Prostate gland (tissue), 2 donors: ENCODE data around the gene LMTK2. TPM values are rescaled to one million over a fixed set of nuclear protein-coding genes. Genes with fewer than 3 reads are reported as not detected.

Source experiments
- DNase-seq: peaks from one replicate; pipeline ENCODE4 v3.0.0-alpha.2; 2019; ENCODE audit warnings: low spot score
- H3K27ac ChIP-seq, 2 donors: fragments of 200-600 bp; sonication (generic); 2 replicates each; pipeline ENCODE4 v1.5.1; 2017 to 2019
- H3K27me3 ChIP-seq: fragments of 200-600 bp; sonication (generic); replicated peaks from 2 replicates; pipeline ENCODE4 v1.5.1; 2019; ENCODE audit not compliant: insufficient read depth
- H3K36me3 ChIP-seq, 2 donors: fragments of 200-600 bp; sonication (generic); 1 replicate in 1 of 2; 2 replicates in 1 of 2; pipeline versions ENCODE4 v1.5.1 to v1.8.1; 2017 to 2019
- H3K4me1 ChIP-seq: fragments of 200-600 bp; sonication (generic); replicated peaks from 2 replicates; pipeline ENCODE4 v1.5.1; 2019
- H3K4me3 ChIP-seq, 2 donors: fragments of 200-600 bp; sonication (generic); 2 replicates each; pipeline ENCODE4 v1.5.1; 2017 to 2019
- H3K9me3 ChIP-seq: fragments of 200-600 bp; sonication (generic); 2 replicates; pipeline ENCODE4 v1.5.1; 2017
- POLR2A ChIP-seq: fragments of 450-650 bp; IDR thresholded peaks from one replicate; pipeline ENCODE4 v1.6.1; 2016; ENCODE audit warnings: antibody characterized with exemption, mild to moderate bottlenecking
- POLR2AphosphoS5 ChIP-seq: sonication (generic); formaldehyde crosslinking; IDR thresholded peaks from one replicate; pipeline ENCODE4 v1.6.1; 2017; ENCODE audit warnings: antibody characterized with exemption
- WGBS: methylation state at CpG from one replicate; pipeline ENCODE4 v1.1.5; 2018; 5-methylcytosine and 5-hydroxymethylcytosine counted together
- intact Hi-C: fragments of 100-400 bp; cut with DNase I; formaldehyde crosslinking; loops from one replicate; pipeline ENCODE4 v1.14.2; 2022
- total RNA-seq, 2 donors: library from RNA; depleted of rRNA; stranded (reverse); fragments of >200 nt; gene quantifications; one replicate each; pipeline ENCODE4 v1.1.0, GENCODE V29; 2016
- TF ChIP-seq, protein P1 (sequence below), 4 experiments: fragments of 200-600 bp in 2 of 4; fragments of 450-650 bp in 2 of 4; sonication (generic) in 2 of 4; IDR thresholded peaks; 1 replicate in 3 of 4; 2 replicates in 1 of 4; pipeline ENCODE4 v1.5.1; 2016 to 2019; ENCODE audit warnings: antibody characterized with exemption in 4 of 4, mild to moderate bottlenecking in 2 of 4, moderate library complexity in 2 of 4

The LMTK2 gene
- total RNA-seq, 2 donors from 2014 or later = 22.2 to 37.4 TPM

DNA sequence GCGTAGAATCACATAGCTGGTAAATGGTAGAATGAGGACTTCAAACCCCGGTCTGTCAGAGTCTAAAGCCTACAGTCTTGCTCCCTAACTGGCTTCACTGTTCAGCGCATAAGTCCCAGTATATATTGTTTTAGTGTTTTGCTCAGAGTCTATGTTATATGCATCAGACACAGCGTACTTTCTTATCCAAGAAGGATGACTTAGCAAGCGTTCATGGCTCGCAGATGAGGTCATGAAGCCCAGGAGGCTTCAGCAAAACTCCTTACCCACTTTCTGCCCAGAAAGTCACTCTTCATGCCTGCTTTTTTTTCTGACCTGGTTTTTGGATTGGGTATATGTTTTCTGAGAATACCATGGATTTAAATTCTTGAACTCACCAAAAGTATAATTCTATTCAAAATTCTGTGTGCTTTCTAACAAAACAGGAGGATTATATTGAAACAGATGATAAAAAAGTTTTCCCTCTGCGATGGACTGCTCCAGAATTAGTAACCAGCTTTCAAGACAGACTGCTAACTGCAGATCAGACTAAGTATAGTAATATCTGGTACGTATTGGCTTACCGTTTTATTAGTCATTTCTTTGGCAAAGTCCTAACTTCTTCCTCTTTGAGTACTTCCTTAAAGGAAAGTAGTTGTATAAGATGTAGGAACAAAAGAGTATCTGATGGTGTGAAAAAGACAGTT lies 79.9 kb downstream of the LMTK2 start:
- Histone ChIP-seq H3K4me1 (peaks cover 4% of the 10 kb centered on the region), H3K4me3 (no peak overlapping the region), H3K36me3 (no peaks in the 10 kb centered on the region), H3K27me3 (no peaks in the 10 kb centered on the region), H3K9me3 (no peaks in the 10 kb centered on the region), H3K27ac (peak overlapping the region; percentile 49 to 71)
- 52% methylated on average over 9 of the region's 9 CpGs for WGBS
- no peak for DNase-seq
- TF ChIP-seq POLR2A = no peak
- TF ChIP-seq, protein P1, sequence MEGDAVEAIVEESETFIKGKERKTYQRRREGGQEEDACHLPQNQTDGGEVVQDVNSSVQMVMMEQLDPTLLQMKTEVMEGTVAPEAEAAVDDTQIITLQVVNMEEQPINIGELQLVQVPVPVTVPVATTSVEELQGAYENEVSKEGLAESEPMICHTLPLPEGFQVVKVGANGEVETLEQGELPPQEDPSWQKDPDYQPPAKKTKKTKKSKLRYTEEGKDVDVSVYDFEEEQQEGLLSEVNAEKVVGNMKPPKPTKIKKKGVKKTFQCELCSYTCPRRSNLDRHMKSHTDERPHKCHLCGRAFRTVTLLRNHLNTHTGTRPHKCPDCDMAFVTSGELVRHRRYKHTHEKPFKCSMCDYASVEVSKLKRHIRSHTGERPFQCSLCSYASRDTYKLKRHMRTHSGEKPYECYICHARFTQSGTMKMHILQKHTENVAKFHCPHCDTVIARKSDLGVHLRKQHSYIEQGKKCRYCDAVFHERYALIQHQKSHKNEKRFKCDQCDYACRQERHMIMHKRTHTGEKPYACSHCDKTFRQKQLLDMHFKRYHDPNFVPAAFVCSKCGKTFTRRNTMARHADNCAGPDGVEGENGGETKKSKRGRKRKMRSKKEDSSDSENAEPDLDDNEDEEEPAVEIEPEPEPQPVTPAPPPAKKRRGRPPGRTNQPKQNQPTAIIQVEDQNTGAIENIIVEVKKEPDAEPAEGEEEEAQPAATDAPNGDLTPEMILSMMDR (IDR thresholded peaks at IDR 0.05) = no peak
- TF ChIP-seq POLR2AphosphoS5 = peak; percentile 51
- intact Hi-C loops = no loop called here

- Histone ChIP-seq H3K36me3 (no peaks in the 10 kb centered on the region), H3K27me3 (no peaks in the 10 kb centered on the region), H3K4me1 (peaks cover 4% of the 10 kb centered on the region), H3K27ac (peak overlapping the region; percentile 49 to 71), H3K9me3 (no peaks in the 10 kb centered on the region), H3K4me3 (no peak overlapping the region)
- WGBS = 19% methylated on average over 1 of the region's 1 CpG
- no peak for DNase-seq
- intact Hi-C loops = no loop called here
- TF ChIP-seq, protein P1 (IDR thresholded peaks at IDR 0.05) = no peak
- TF ChIP-seq POLR2AphosphoS5 = no peak
- TF ChIP-seq POLR2A = no peak
Observed at GRCh38 chr7:98187138-98187502, 80.5 kb downstream of the LMTK2 start.

DNA sequence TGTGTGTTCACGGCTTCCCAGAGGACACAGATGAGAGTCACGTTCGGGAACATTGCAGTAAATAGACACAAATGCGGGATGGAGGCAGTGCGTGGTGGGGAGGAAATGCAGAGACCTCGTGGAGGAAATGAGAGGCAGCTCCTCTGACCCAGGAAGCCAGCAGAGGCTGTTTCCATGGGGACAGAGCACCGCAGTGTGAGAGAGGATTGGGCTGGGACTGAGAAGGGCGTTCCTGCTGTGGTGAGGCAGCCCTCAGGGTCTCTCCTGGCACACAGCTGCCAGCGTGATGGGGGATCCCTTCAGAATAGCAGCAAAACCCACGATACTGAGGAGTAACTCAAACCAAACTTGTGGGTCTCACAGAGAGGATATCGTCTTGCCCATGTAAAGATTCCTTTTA lies 82.9 kb downstream of the LMTK2 start:
- H3K27me3 ChIP-seq = no peaks in the 10 kb centered on the region
- H3K4me3 ChIP-seq = no peak overlapping the region
- no peak overlapping the region for H3K27ac ChIP-seq
- no peaks in the 10 kb centered on the region for H3K9me3 ChIP-seq
- H3K36me3 ChIP-seq = no peaks in the 10 kb centered on the region
- no peak for DNase-seq
- H3K4me1 ChIP-seq = peaks cover 4% of the 10 kb centered on the region
- intact Hi-C loops = no loop called here
- TF ChIP-seq POLR2A (no peak), POLR2AphosphoS5 (no peak)
- TF ChIP-seq, protein P1 (IDR thresholded peaks at IDR 0.05) = no peak
- 96% methylated on average over 11 of the region's 11 CpGs for WGBS

- WGBS = 97% methylated on average over 32 of the region's 32 CpGs
- H3K9me3 ChIP-seq = no peaks in the 10 kb centered on the region
- H3K4me1 ChIP-seq = no peaks in the 10 kb centered on the region
- H3K27ac ChIP-seq = no peak overlapping the region
- no peak for TF ChIP-seq POLR2A
- TF ChIP-seq, protein P1 (IDR thresholded peaks at IDR 0.05) = no peak
- TF ChIP-seq POLR2AphosphoS5 = no peak
- H3K4me3 ChIP-seq = no peak overlapping the region
- no peaks in the 10 kb centered on the region for H3K27me3 ChIP-seq
- DNase-seq = no peak
- intact Hi-C loops = no loop called here
- H3K36me3 ChIP-seq = no peaks in the 10 kb centered on the region
Observed at GRCh38 chr7:98191668-98192431, 85.2 kb downstream of the LMTK2 start.
